ENCODE measurements around the gene ABL1.

- no peak for TF ChIP-seq CTCF (conservative IDR thresholded peaks at IDR 0.05; ENCODE audit: low read depth, low read length)
- TF ChIP-seq EZH2 (IDR thresholded peaks at IDR 0.05; ENCODE audit: borderline replicate concordance, low read depth, low read length, poor library complexity, severe bottlenecking) = no peak
These were observed 98.3 kb downstream of the ABL1 start for GRCh38 chr9:130933114-130934046.

All from A673 (cell line).